ENCODE measurements around the gene NOA1.

The NOA1 gene

DNA sequence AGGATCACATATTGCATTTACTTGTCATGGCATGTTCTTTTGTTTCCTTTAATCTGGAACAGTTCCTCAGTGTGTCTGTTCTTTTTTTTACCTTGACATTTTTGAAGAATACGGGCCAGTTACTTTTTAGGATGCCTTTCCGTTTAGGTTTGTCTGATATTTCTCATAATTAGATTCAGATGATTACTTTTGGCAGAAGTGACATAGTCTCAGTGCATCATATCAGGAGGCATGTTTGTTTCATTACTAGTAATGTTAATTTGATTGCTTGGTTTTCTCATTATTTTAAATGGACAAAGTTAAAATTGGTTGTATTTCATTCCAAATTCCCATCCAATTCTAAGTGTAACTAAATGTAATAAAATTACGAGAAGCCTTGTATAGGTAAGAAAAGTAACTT, 9.5 kb upstream of the NOA1 start:
- Histone ChIP-seq H2AK5ac (ENCODE audit: low read length, severe bottlenecking) (no peak overlapping the region), H3K4me2 (ENCODE audit: low read length, poor library complexity, severe bottlenecking) (no peak overlapping the region), H3K14ac (ENCODE audit: low read length in 2 of 2) (no peak overlapping the region), H3K23ac (ENCODE audit: low read length in 2 of 2) (no peak overlapping the region), H2AFZ (ENCODE audit: low read depth, low read length) (no peak overlapping the region), H3K36me3 (ENCODE audit: control insufficient read depth in 1 of 2, insufficient read depth in 2 of 2, low read depth in 1 of 2, low read length in 2 of 2) (peaks cover 29 to 72% of the 10 kb centered on the region in 2 experiments), H3K4me1 (ENCODE audit: control insufficient read depth, insufficient read depth, low read depth, low read length) (peaks cover 5% of the 10 kb centered on the region), H3K18ac (ENCODE audit: low read depth in 1 of 2, low read length in 2 of 2) (no peak overlapping the region), H3K9ac (ENCODE audit: low read length) (peak overlapping the region; percentile 8), H3K4me3 (ENCODE audit: insufficient read depth in 1 of 2, low read depth in 1 of 2, low read length in 2 of 2) (no peak overlapping the region), H2BK5ac (ENCODE audit: low read depth, low read length, poor library complexity, severe bottlenecking) (no peak overlapping the region), H3K4ac (ENCODE audit: low read depth in 1 of 2, low read length in 2 of 2) (no peak overlapping the region), H3K27me3 (ENCODE audit: control insufficient read depth in 1 of 2, insufficient read depth in 1 of 2, low read length in 2 of 2) (no peaks in the 10 kb centered on the region), H2BK12ac (ENCODE audit: low read length in 2 of 2) (no peak overlapping the region), H3K27ac (ENCODE audit: low read length, poor library complexity, severe bottlenecking) (no peak overlapping the region), H4K91ac (ENCODE audit: low read length) (no peak overlapping the region), H3K79me1 (replicated peaks; ENCODE audit: low read length, poor library complexity, severe bottlenecking) (peaks cover 14% of the 10 kb centered on the region), H4K8ac (ENCODE audit: low read length) (no peak overlapping the region), H2BK120ac (ENCODE audit: low read depth, low read length) (no peak overlapping the region), H3K9me3 (ENCODE audit: control insufficient read depth, low read length) (no peaks in the 10 kb centered on the region), H2BK15ac (ENCODE audit: low read depth, poor library complexity, severe bottlenecking) (no peak overlapping the region)
- DNase-seq, result no peak
- 100% methylated on average over 2 of the region's 3 CpGs for WGBS

DNA sequence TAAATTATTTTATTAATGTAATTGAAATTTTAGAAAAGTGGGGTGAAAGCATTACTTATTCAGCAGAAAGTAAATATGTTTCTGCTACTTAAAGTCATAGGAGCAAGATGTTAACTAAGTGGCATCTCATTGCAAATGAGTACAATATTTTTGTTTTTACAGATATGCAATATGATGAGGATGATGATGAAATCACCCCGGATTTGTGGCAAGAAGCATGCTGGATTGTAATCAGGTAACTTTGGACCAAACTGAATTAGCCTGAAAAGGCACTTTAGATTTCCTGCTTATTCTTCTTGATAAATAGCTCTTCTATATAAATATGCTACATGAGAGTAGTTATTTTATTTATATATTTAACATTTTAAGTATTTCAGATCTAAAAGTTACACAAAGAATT, 8.8 kb upstream of the NOA1 start:
- H2BK15ac ChIP-seq (ENCODE audit: low read depth, poor library complexity, severe bottlenecking), result no peak overlapping the region
- no peak overlapping the region for H3K9ac ChIP-seq (ENCODE audit: low read length)
- no peak overlapping the region for H2BK12ac ChIP-seq (ENCODE audit: low read length in 2 of 2)
- no peak overlapping the region for H3K23ac ChIP-seq (ENCODE audit: low read length in 2 of 2)
- H4K91ac ChIP-seq (ENCODE audit: low read length), result no peak overlapping the region
- no peak overlapping the region for H3K27ac ChIP-seq (ENCODE audit: low read length, poor library complexity, severe bottlenecking)
- H3K9me3 ChIP-seq (ENCODE audit: control insufficient read depth, low read length), result no peaks in the 10 kb centered on the region
- 100% methylated on average over 1 of the region's 1 CpG for WGBS
- no peak overlapping the region for H2BK120ac ChIP-seq (ENCODE audit: low read depth, low read length)
- no peak overlapping the region for H3K4me2 ChIP-seq (ENCODE audit: low read length, poor library complexity, severe bottlenecking)
- no peak for DNase-seq
- H3K27me3 ChIP-seq (ENCODE audit: control insufficient read depth in 1 of 2, insufficient read depth in 1 of 2, low read length in 2 of 2), result no peaks in the 10 kb centered on the region
- H2AK5ac ChIP-seq (ENCODE audit: low read length, severe bottlenecking), result no peak overlapping the region
- no peak overlapping the region for H2AFZ ChIP-seq (ENCODE audit: low read depth, low read length)
- peaks cover 5% of the 10 kb centered on the region for H3K4me1 ChIP-seq (ENCODE audit: control insufficient read depth, insufficient read depth, low read depth, low read length)
- H3K4me3 ChIP-seq (ENCODE audit: insufficient read depth in 1 of 2, low read depth in 1 of 2, low read length in 2 of 2), result no peak overlapping the region
- H4K8ac ChIP-seq (ENCODE audit: low read length), result no peak overlapping the region
- H2BK5ac ChIP-seq (ENCODE audit: low read depth, low read length, poor library complexity, severe bottlenecking), result no peak overlapping the region
- H3K79me1 ChIP-seq (replicated peaks; ENCODE audit: low read length, poor library complexity, severe bottlenecking), result peaks cover 14% of the 10 kb centered on the region
- no peak overlapping the region for H3K18ac ChIP-seq (ENCODE audit: low read depth in 1 of 2, low read length in 2 of 2)
- H3K4ac ChIP-seq (ENCODE audit: low read depth in 1 of 2, low read length in 2 of 2), result no peak overlapping the region
- H3K36me3 ChIP-seq (ENCODE audit: control insufficient read depth in 1 of 2, insufficient read depth in 2 of 2, low read depth in 1 of 2, low read length in 2 of 2), result peaks cover 27 to 70% of the 10 kb centered on the region in 2 experiments
- H3K14ac ChIP-seq (ENCODE audit: low read length in 2 of 2), result no peak overlapping the region

GRCh38 chr4:56981795-56982201, 4.4 kb upstream of the NOA1 start:
- H3K27ac ChIP-seq (ENCODE audit: low read length, poor library complexity, severe bottlenecking), result peak overlapping the region; percentile 10
- H3K4me2 ChIP-seq (ENCODE audit: low read length, poor library complexity, severe bottlenecking), result no peak overlapping the region
- H2BK5ac ChIP-seq (ENCODE audit: low read depth, low read length, poor library complexity, severe bottlenecking), result no peak overlapping the region
- WGBS, result 54% methylated on average over 4 of the region's 4 CpGs
- H3K4me3 ChIP-seq (ENCODE audit: insufficient read depth in 1 of 2, low read depth in 1 of 2, low read length in 2 of 2), result peak overlapping the region in 1 of 2 experiments; percentile 44
- H4K8ac ChIP-seq (ENCODE audit: low read length), result no peak overlapping the region
- H3K9ac ChIP-seq (ENCODE audit: low read length), result peak overlapping the region; percentile 64
- H2BK12ac ChIP-seq (ENCODE audit: low read length in 2 of 2), result no peak overlapping the region
- H2AFZ ChIP-seq (ENCODE audit: low read depth, low read length), result no peak overlapping the region
- DNase-seq, result peak; percentile 63
- H2BK120ac ChIP-seq (ENCODE audit: low read depth, low read length), result no peak overlapping the region
- no peak overlapping the region for H2AK5ac ChIP-seq (ENCODE audit: low read length, severe bottlenecking)
- H3K18ac ChIP-seq (ENCODE audit: low read depth in 1 of 2, low read length in 2 of 2), result no peak overlapping the region
- no peaks in the 10 kb centered on the region for H3K27me3 ChIP-seq (ENCODE audit: control insufficient read depth in 1 of 2, insufficient read depth in 1 of 2, low read length in 2 of 2)
- H3K9me3 ChIP-seq (ENCODE audit: control insufficient read depth, low read length), result no peaks in the 10 kb centered on the region
- peaks cover 11 to 31% of the 10 kb centered on the region in 2 experiments for H3K36me3 ChIP-seq (ENCODE audit: control insufficient read depth in 1 of 2, insufficient read depth in 2 of 2, low read depth in 1 of 2, low read length in 2 of 2)
- H3K4ac ChIP-seq (ENCODE audit: low read depth in 1 of 2, low read length in 2 of 2), result no peak overlapping the region
- H3K14ac ChIP-seq (ENCODE audit: low read length in 2 of 2), result no peak overlapping the region
- H3K4me1 ChIP-seq (ENCODE audit: control insufficient read depth, insufficient read depth, low read depth, low read length), result peaks cover 12% of the 10 kb centered on the region
- H3K23ac ChIP-seq (ENCODE audit: low read length in 2 of 2), result no peak overlapping the region
- peaks cover 1% of the 10 kb centered on the region for H3K79me1 ChIP-seq (replicated peaks; ENCODE audit: low read length, poor library complexity, severe bottlenecking)
- H4K91ac ChIP-seq (ENCODE audit: low read length), result no peak overlapping the region
- no peak overlapping the region for H2BK15ac ChIP-seq (ENCODE audit: low read depth, poor library complexity, severe bottlenecking)

DNA sequence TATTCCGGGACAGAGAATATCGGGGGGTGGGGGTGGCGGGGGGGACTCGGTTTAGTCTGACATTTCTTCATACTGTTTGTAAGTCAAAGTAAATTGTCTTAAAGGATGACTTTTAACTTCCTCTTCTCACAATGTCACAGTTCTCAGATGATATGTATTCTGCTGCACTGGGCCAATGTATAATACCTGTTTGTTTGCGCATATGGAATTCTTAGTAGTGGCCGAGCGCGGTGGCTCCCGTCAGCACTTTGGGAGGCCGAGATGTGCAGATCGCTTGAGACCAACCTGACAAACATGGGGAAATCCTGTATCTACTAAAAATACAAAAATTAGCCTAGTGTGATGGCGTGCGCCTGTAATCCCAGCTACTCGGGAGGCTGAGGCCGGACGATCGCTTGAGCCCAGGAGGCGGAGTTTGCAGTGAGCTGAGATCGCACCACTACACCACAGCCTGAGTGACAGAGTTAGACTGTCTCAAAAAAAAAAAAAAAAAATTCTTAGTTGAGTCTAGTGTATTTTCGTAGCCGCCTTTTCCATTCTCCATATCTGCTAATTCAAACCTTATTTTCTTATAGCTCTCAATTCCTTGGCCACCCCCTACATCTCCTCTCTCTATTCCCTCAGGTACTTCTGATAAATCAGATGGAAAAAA, 2.1 kb upstream of the NOA1 start:
- no peak overlapping the region for H3K23ac ChIP-seq (ENCODE audit: low read length in 2 of 2)
- H3K9me3 ChIP-seq (ENCODE audit: control insufficient read depth, low read length), result no peaks in the 10 kb centered on the region
- no peak overlapping the region for H2BK120ac ChIP-seq (ENCODE audit: low read depth, low read length)
- peak overlapping the region; percentile 94 for H3K9ac ChIP-seq (ENCODE audit: low read length)
- no peak overlapping the region for H2BK15ac ChIP-seq (ENCODE audit: low read depth, poor library complexity, severe bottlenecking)
- no peak overlapping the region for H3K27ac ChIP-seq (ENCODE audit: low read length, poor library complexity, severe bottlenecking)
- H2AFZ ChIP-seq (ENCODE audit: low read depth, low read length), result no peak overlapping the region
- DNase-seq, result peak; percentile 76
- no peak overlapping the region for H3K18ac ChIP-seq (ENCODE audit: low read depth in 1 of 2, low read length in 2 of 2)
- H3K36me3 ChIP-seq (ENCODE audit: control insufficient read depth in 1 of 2, insufficient read depth in 2 of 2, low read depth in 1 of 2, low read length in 2 of 2), result peaks cover 12 to 18% of the 10 kb centered on the region in 2 experiments
- H2AK5ac ChIP-seq (ENCODE audit: low read length, severe bottlenecking), result no peak overlapping the region
- H4K91ac ChIP-seq (ENCODE audit: low read length), result no peak overlapping the region
- H4K8ac ChIP-seq (ENCODE audit: low read length), result no peak overlapping the region
- no peaks in the 10 kb centered on the region for H3K79me1 ChIP-seq (replicated peaks; ENCODE audit: low read length, poor library complexity, severe bottlenecking)
- no peak overlapping the region for H3K4ac ChIP-seq (ENCODE audit: low read depth in 1 of 2, low read length in 2 of 2)
- H3K14ac ChIP-seq (ENCODE audit: low read length in 2 of 2), result no peak overlapping the region
- H3K4me1 ChIP-seq (ENCODE audit: control insufficient read depth, insufficient read depth, low read depth, low read length), result peaks cover 21% of the 10 kb centered on the region
- WGBS, result 3% methylated on average over 13 of the region's 21 CpGs
- H3K4me2 ChIP-seq (ENCODE audit: low read length, poor library complexity, severe bottlenecking), result peak overlapping the region; percentile 80
- H2BK5ac ChIP-seq (ENCODE audit: low read depth, low read length, poor library complexity, severe bottlenecking), result no peak overlapping the region
- H3K4me3 ChIP-seq (ENCODE audit: insufficient read depth in 1 of 2, low read depth in 1 of 2, low read length in 2 of 2), result peak overlapping the region; percentile 82 to 95
- no peak overlapping the region for H2BK12ac ChIP-seq (ENCODE audit: low read length in 2 of 2)
- no peaks in the 10 kb centered on the region for H3K27me3 ChIP-seq (ENCODE audit: control insufficient read depth in 1 of 2, insufficient read depth in 1 of 2, low read length in 2 of 2)

Data from mesenchymal stem cell (in vitro differentiated cells and primary cell).